Measurements from ENCODE around the gene RPL18.
A peak's percentile ranks its signal among the peaks of the same experiment; 100 is the strongest.

DNA sequence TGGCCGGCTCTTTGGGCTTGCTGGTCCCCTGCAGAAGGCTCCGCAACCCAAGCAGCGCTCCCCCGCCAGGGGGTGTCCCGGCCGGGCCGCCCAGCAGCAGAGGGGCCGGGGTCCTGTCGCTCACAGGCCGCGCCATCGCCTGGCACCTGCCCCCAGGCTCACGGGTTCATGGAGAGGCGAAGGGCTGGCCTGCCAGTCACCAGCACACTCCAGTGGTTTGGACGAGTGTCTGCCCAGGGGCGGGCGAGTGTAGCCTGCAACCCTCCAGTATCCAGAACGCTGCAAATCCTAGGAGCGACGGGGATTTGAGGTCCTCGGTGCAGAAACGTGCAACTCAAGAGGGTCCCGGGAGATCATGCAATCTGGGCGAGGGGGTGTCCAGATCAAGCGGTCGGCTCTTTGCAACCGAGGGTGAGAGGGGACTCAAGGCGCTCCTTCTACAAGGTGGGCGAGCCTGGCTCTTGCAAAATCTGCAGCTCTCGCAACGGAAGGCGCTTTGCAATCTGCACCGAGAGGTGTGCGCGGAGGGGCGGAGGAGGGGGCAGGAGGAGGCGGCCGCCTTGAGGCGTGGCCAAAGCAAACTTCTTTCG lies 18.0 kb upstream of the RPL18 start, which contains the start of gene DBP:
- TF ChIP-seq, protein P1, sequence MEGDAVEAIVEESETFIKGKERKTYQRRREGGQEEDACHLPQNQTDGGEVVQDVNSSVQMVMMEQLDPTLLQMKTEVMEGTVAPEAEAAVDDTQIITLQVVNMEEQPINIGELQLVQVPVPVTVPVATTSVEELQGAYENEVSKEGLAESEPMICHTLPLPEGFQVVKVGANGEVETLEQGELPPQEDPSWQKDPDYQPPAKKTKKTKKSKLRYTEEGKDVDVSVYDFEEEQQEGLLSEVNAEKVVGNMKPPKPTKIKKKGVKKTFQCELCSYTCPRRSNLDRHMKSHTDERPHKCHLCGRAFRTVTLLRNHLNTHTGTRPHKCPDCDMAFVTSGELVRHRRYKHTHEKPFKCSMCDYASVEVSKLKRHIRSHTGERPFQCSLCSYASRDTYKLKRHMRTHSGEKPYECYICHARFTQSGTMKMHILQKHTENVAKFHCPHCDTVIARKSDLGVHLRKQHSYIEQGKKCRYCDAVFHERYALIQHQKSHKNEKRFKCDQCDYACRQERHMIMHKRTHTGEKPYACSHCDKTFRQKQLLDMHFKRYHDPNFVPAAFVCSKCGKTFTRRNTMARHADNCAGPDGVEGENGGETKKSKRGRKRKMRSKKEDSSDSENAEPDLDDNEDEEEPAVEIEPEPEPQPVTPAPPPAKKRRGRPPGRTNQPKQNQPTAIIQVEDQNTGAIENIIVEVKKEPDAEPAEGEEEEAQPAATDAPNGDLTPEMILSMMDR (tag by site-specific recombination; IDR thresholded peaks at IDR 0.05), result peak; percentile 50
- TF ChIP-seq GLIS1 (tag by site-specific recombination; IDR thresholded peaks at IDR 0.05) (no peak), ZSCAN18 (tag by site-specific recombination; IDR thresholded peaks at IDR 0.05) (no peak), PATZ1 (tag by site-specific recombination; IDR thresholded peaks at IDR 0.05) (no peak), ZNF404 (tag by site-specific recombination; IDR thresholded peaks at IDR 0.05) (no peak), ZNF341 (tag by site-specific recombination; IDR thresholded peaks at IDR 0.05; ENCODE audit: low read depth) (no peak), ZNF132 (tag by site-specific recombination; IDR thresholded peaks at IDR 0.05; ENCODE audit: borderline replicate concordance) (no peak), ZBTB21 (tag by site-specific recombination; IDR thresholded peaks at IDR 0.05) (no peak), TCF7L2 (IDR thresholded peaks at IDR 0.05; ENCODE audit: borderline replicate concordance, low read depth, low read length) (no peak)
- TF ChIP-seq, protein P2, sequence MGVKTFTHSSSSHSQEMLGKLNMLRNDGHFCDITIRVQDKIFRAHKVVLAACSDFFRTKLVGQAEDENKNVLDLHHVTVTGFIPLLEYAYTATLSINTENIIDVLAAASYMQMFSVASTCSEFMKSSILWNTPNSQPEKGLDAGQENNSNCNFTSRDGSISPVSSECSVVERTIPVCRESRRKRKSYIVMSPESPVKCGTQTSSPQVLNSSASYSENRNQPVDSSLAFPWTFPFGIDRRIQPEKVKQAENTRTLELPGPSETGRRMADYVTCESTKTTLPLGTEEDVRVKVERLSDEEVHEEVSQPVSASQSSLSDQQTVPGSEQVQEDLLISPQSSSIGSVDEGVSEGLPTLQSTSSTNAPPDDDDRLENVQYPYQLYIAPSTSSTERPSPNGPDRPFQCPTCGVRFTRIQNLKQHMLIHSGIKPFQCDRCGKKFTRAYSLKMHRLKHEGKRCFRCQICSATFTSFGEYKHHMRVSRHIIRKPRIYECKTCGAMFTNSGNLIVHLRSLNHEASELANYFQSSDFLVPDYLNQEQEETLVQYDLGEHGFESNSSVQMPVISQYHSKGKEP (tag by site-specific recombination; IDR thresholded peaks at IDR 0.05), result peak; percentile 94
- TF ChIP-seq, protein P3, sequence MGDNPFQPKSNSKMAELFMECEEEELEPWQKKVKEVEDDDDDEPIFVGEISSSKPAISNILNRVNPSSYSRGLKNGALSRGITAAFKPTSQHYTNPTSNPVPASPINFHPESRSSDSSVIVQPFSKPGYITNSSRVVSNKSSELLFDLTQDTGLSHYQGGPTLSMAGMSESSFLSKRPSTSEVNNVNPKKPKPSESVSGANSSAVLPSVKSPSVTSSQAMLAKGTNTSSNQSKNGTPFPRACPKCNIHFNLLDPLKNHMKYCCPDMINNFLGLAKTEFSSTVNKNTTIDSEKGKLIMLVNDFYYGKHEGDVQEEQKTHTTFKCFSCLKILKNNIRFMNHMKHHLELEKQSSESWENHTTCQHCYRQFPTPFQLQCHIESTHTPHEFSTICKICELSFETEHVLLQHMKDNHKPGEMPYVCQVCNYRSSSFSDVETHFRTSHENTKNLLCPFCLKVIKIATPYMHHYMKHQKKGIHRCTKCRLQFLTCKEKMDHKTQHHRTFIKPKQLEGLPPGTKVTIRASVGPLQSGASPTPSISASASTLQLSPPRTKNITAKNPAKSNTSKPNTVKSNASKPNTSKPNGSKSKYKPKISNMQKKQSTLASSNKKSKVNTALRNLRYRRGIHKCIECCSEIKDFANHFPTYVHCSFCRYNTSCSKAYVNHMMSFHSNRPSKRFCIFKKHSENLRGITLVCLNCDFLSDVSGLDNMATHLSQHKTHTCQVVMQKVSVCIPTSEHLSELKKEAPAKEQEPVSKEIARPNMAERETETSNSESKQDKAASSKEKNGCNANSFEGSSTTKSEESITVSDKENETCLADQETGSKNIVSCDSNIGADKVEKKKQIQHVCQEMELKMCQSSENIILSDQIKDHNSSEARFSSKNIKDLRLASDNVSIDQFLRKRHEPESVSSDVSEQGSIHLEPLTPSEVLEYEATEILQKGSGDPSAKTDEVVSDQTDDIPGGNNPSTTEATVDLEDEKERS (tag by site-specific recombination; IDR thresholded peaks at IDR 0.05), result no peak

All from HEK293 (cell line).